Right lobe of liver (tissue), 6 donors: ENCODE measurements around the gene APRT. TPM values are rescaled to one million over a fixed set of nuclear protein-coding genes. Genes with fewer than 3 reads are reported as not detected.

Experiments
- ATAC-seq, 4 donors: fragments of 200-7000 bp; cut with Tn5 transposase; one replicate each; pipeline ENCODE4 v1.9.1; 2020; ENCODE audit warnings: mild to moderate bottlenecking in 4 of 4, moderate library complexity in 4 of 4
- DNase-seq, 3 donors: peaks; one replicate each; pipeline ENCODE4 v3.0.0-alpha.2; 2020
- H3K27ac ChIP-seq, 3 donors: fragments of 200-600 bp; one replicate each; pipeline ENCODE4 v1.8.0; 2022
- H3K27me3 ChIP-seq, 2 donors: fragments of 200-600 bp; one replicate each; pipeline ENCODE4 v1.8.0; 2022
- H3K36me3 ChIP-seq, 4 donors: fragments of 200-600 bp; sonication (generic) in 1 of 4; one replicate each; pipeline versions ENCODE4 v1.5.1 to v1.8.0; 2017 to 2022; ENCODE audit warnings: control low read depth in 1 of 4
- H3K4me1 ChIP-seq, 4 donors: fragments of 200-600 bp; sonication (generic) in 1 of 4; one replicate each; pipeline versions ENCODE4 v1.5.1 to v1.8.0; 2017 to 2022; ENCODE audit warnings: control low read depth in 1 of 4
- H3K4me3 ChIP-seq, 3 donors: fragments of 200-600 bp; one replicate each; pipeline ENCODE4 v1.8.0; 2022
- H3K9me3 ChIP-seq, 4 donors: fragments of 200-600 bp; sonication (generic) in 1 of 4; one replicate each; pipeline versions ENCODE4 v1.5.1 to v1.8.0; 2017 to 2022; ENCODE audit warnings: control low read depth in 1 of 4
- POLR2A ChIP-seq: fragments of 450-650 bp; IDR thresholded peaks from one replicate; pipeline ENCODE4 v1.6.1; 2017; ENCODE audit warnings: antibody characterized with exemption, mild to moderate bottlenecking
- WGBS: methylation state at CpG from one replicate; pipeline ENCODE4 v1.1.6; 2018; ENCODE audit warnings: low coverage, low lambda C conversion rate; ENCODE audit not compliant: insufficient coverage; ENCODE audit errors: missing lambda C conversion rate; 5-methylcytosine and 5-hydroxymethylcytosine counted together
- intact Hi-C, 2 donors: fragments of 100-400 bp; cut with DNase I; formaldehyde crosslinking; loops; one replicate each; pipeline versions ENCODE4 v1.11.2 to v1.14.1; 2022
- total RNA-seq, 6 experiments: library from RNA; depleted of rRNA in 2 of 6; stranded (reverse); fragments of >200 nt in 2 of 6; fragmentation: NEBNext Ultra II Directional in 3 of 6; extraction: Animal tissue kit (Norgen Biotek cat#: 25700) in 3 of 6; gene quantifications; one replicate each; pipeline versions ENCODE4 v1.1.0 to v1.2.4, GENCODE V29; 2016 to 2023
- TF ChIP-seq, protein P1 (sequence below), 4 donors: fragments of 200-600 bp in 3 of 4; fragments of 450-650 bp in 1 of 4; IDR thresholded peaks; one replicate each; pipeline versions ENCODE4 v1.5.1 to v1.8.0; 2016 to 2022; ENCODE audit warnings: antibody characterized with exemption in 4 of 4, mild to moderate bottlenecking in 2 of 4
- donor health status: DM: no; HTN: yes; CAD: no.
- donor health status: DM: no; HTN: no; CAD: no.
- donor health status: DM: no; HTN: no; CAD: no.
- donor health status: DM: no; HTN: yes; CAD: no.
- donor health status: DM: no; HTN: yes; CAD: no.

Gene APRT
- total RNA-seq, 6 experiments from 2014 or later = 61.4 to 120 (median 74.1) TPM

- TF ChIP-seq, protein P1, sequence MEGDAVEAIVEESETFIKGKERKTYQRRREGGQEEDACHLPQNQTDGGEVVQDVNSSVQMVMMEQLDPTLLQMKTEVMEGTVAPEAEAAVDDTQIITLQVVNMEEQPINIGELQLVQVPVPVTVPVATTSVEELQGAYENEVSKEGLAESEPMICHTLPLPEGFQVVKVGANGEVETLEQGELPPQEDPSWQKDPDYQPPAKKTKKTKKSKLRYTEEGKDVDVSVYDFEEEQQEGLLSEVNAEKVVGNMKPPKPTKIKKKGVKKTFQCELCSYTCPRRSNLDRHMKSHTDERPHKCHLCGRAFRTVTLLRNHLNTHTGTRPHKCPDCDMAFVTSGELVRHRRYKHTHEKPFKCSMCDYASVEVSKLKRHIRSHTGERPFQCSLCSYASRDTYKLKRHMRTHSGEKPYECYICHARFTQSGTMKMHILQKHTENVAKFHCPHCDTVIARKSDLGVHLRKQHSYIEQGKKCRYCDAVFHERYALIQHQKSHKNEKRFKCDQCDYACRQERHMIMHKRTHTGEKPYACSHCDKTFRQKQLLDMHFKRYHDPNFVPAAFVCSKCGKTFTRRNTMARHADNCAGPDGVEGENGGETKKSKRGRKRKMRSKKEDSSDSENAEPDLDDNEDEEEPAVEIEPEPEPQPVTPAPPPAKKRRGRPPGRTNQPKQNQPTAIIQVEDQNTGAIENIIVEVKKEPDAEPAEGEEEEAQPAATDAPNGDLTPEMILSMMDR (IDR thresholded peaks at IDR 0.05) = no peak
- no peak for TF ChIP-seq POLR2A
- Histone ChIP-seq H3K4me3 (no peak overlapping the region), H3K27ac (no peak overlapping the region)
Observed at GRCh38 chr16:88779406-88780141, 32.2 kb downstream of the APRT start.

GRCh38 chr16:88778541-88779065 is 33.1 kb downstream of the APRT start:
- H3K4me1 ChIP-seq = peaks cover 0 to 36% (median 19%) of the 10 kb centered on the region in 4 donors
- no peaks in the 10 kb centered on the region for H3K9me3 ChIP-seq
- TF ChIP-seq POLR2A = no peak
- no peaks in the 10 kb centered on the region for H3K36me3 ChIP-seq
- DNase-seq (no peak), ATAC-seq (no peak)
- no peaks in the 10 kb centered on the region for H3K27me3 ChIP-seq
- no peak overlapping the region for H3K27ac ChIP-seq
- intact Hi-C loops = no loop called here
- H3K4me3 ChIP-seq = no peak overlapping the region
- 70% methylated on average over 4 of the region's 30 CpGs for WGBS

More at GRCh38 chr16:88779406-88780141, 32.2 kb downstream of the APRT start:
- WGBS = 57% methylated on average over 7 of the region's 34 CpGs
- intact Hi-C loops = no loop called here
- no peaks in the 10 kb centered on the region for H3K36me3 ChIP-seq
- H3K4me1 ChIP-seq = peaks cover 0 to 38% (median 22%) of the 10 kb centered on the region in 4 donors
- H3K27me3 ChIP-seq = no peaks in the 10 kb centered on the region
- DNase-seq (no peak), ATAC-seq (no peak)
- no peaks in the 10 kb centered on the region for H3K9me3 ChIP-seq

GRCh38 chr16:88778271-88778525 is 33.5 kb downstream of the APRT start:
- H3K27ac ChIP-seq = no peak overlapping the region
- no peaks in the 10 kb centered on the region for H3K27me3 ChIP-seq
- TF ChIP-seq POLR2A = no peak
- TF ChIP-seq, protein P1 (IDR thresholded peaks at IDR 0.05) = no peak
- no peaks in the 10 kb centered on the region for H3K36me3 ChIP-seq
- 50% methylated on average over 2 of the region's 7 CpGs for WGBS
- ATAC-seq (no peak), DNase-seq (no peak)
- intact Hi-C loops = no loop called here
- no peak overlapping the region for H3K4me3 ChIP-seq
- H3K4me1 ChIP-seq = peaks cover 0 to 33% (median 17%) of the 10 kb centered on the region in 4 donors
- no peaks in the 10 kb centered on the region for H3K9me3 ChIP-seq

DNA sequence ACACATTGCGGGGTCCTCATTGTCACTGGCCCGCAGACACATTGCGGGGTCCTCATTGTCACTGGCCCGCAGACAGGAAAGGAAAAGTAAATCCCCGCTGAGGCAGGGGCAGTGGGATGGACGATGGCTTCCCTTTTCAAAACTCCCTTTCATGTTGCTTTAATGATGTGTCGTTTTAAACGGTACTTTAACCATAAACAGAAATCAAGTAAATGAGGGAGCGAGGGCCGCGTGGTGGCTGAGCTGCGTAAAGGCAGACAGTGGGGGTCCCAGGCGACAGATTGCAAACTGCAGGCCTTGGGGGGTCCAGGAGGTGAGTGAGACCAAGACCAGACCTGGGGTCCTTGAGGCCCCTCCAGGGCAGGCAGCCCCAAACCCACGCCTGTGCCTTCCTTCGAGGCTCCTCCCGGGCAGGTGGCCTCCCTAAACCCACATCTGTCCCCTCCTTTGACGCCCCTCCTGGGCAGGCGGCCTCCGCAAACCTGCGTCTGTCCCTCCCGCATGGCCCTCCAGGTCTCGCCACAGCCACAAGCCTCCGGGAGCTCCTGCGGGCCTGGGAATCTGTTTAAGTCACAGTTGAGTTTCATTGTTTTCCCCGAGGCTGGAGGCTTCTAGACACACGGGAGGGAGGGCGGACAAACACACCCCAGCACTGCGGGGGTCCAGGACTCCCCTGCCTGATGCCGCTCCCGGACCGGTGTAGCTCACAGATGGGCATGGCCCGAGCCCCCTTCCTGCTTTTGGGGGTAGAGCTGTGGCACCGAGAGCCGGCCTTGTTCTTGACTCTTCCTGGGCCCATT is 34.1 kb downstream of the APRT start:
- WGBS = 78% methylated on average over 14 of the region's 34 CpGs
- intact Hi-C loops = no loop called here
- H3K27ac ChIP-seq = no peak overlapping the region
- H3K4me1 ChIP-seq = peaks cover 0 to 29% (median 14%) of the 10 kb centered on the region in 4 donors
- TF ChIP-seq, protein P1 (IDR thresholded peaks at IDR 0.05) = no peak
- no peak for TF ChIP-seq POLR2A
- H3K4me3 ChIP-seq = no peak overlapping the region
- ATAC-seq = no peak
- no peaks in the 10 kb centered on the region for H3K36me3 ChIP-seq
- no peaks in the 10 kb centered on the region for H3K27me3 ChIP-seq
- no peaks in the 10 kb centered on the region for H3K9me3 ChIP-seq
- DNase-seq = no peak

DNA sequence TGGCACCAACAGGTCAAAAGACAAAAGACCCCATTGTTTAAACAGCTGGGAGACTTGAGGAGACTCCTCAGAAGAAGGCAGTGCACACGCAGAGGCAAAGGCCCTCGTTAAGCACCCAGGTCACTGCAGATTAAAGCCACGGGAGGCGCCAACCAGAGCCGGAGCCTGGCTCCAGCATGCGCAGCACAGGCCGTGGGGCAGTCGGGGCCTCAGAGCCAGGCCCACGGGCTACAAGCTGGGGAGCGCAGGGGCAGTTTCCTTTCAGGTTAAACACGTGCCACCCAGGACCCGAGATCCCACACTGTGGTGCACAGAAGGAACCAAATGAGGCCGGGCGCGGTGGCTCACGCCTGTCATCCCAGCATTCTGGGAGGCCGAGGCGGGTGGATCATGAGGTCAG is 35.9 kb downstream of the APRT start:
- Histone ChIP-seq H3K4me1 (peaks cover 0 to 21% (median 6%) of the 10 kb centered on the region in 4 donors), H3K36me3 (no peaks in the 10 kb centered on the region), H3K27ac (no peak overlapping the region), H3K9me3 (no peaks in the 10 kb centered on the region), H3K4me3 (no peak overlapping the region), H3K27me3 (no peaks in the 10 kb centered on the region)
- WGBS = 92% methylated on average over 2 of the region's 18 CpGs
- no peak for TF ChIP-seq POLR2A
- TF ChIP-seq, protein P1 (IDR thresholded peaks at IDR 0.05) = no peak
- ATAC-seq = no peak
- intact Hi-C loops = no loop called here
- DNase-seq = no peak
